ENCODE measurements around the gene AP4S1.

Gene AP4S1

DNA sequence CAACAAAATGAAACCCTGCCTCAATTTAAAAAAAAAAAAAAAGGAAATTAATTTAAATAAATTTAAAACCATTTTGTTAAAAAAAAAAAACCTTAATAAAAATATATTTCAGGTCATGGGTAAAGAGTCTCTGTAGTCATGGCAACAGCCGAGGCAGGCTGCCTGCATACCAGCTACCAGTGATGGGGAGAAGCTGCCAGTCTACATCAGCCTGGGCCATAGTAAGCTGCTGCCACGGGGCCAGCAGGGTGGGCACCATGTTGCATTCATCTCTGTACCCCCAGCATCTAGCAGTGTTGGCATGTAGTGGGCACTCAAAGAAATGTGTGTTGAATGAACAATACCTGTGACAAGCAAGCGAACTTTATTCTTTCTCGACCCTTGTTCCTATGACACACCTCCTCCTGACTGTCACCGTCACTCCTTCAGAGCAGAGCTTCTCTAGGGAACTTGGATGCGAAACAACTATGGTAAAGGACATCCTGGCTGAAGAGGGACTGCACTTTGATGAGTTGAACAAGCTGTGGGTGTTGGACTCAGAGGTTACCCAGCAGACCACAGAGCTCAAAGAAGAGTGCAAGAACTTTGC is 7.3 kb upstream of the AP4S1 start:
- Histone ChIP-seq H4K8ac (ENCODE audit: low read length) (no peak overlapping the region), H2BK12ac (ENCODE audit: low read length in 2 of 2) (no peak overlapping the region), H3K23ac (ENCODE audit: low read length in 2 of 2) (no peak overlapping the region), H3K79me1 (replicated peaks; ENCODE audit: low read length, poor library complexity, severe bottlenecking) (no peaks in the 10 kb centered on the region), H2BK120ac (ENCODE audit: low read depth, low read length) (no peak overlapping the region), H3K27me3 (ENCODE audit: control insufficient read depth in 1 of 2, insufficient read depth in 1 of 2, low read length in 2 of 2) (no peaks in the 10 kb centered on the region), H2AFZ (ENCODE audit: low read depth, low read length) (no peak overlapping the region), H3K9ac (ENCODE audit: low read length) (no peak overlapping the region), H3K9me3 (ENCODE audit: control insufficient read depth, low read length) (no peaks in the 10 kb centered on the region), H2BK5ac (ENCODE audit: low read depth, low read length, poor library complexity, severe bottlenecking) (no peak overlapping the region), H3K4ac (ENCODE audit: low read depth in 1 of 2, low read length in 2 of 2) (no peak overlapping the region), H3K18ac (ENCODE audit: low read depth in 1 of 2, low read length in 2 of 2) (no peak overlapping the region), H3K36me3 (ENCODE audit: control insufficient read depth in 1 of 2, insufficient read depth in 2 of 2, low read depth in 1 of 2, low read length in 2 of 2) (peaks cover 8 to 33% of the 10 kb centered on the region in 2 experiments), H3K4me3 (ENCODE audit: insufficient read depth in 1 of 2, low read depth in 1 of 2, low read length in 2 of 2) (no peak overlapping the region), H3K4me2 (ENCODE audit: low read length, poor library complexity, severe bottlenecking) (no peak overlapping the region), H4K91ac (ENCODE audit: low read length) (no peak overlapping the region), H3K14ac (ENCODE audit: low read length in 2 of 2) (no peak overlapping the region), H3K27ac (ENCODE audit: low read length, poor library complexity, severe bottlenecking) (no peak overlapping the region), H2AK5ac (ENCODE audit: low read length, severe bottlenecking) (no peak overlapping the region), H2BK15ac (ENCODE audit: low read depth, poor library complexity, severe bottlenecking) (no peak overlapping the region), H3K4me1 (ENCODE audit: control insufficient read depth, insufficient read depth, low read depth, low read length) (peaks cover 1% of the 10 kb centered on the region)
- DNase-seq, result no peak
- WGBS, result 95% methylated on average over 6 of the region's 6 CpGs

DNA sequence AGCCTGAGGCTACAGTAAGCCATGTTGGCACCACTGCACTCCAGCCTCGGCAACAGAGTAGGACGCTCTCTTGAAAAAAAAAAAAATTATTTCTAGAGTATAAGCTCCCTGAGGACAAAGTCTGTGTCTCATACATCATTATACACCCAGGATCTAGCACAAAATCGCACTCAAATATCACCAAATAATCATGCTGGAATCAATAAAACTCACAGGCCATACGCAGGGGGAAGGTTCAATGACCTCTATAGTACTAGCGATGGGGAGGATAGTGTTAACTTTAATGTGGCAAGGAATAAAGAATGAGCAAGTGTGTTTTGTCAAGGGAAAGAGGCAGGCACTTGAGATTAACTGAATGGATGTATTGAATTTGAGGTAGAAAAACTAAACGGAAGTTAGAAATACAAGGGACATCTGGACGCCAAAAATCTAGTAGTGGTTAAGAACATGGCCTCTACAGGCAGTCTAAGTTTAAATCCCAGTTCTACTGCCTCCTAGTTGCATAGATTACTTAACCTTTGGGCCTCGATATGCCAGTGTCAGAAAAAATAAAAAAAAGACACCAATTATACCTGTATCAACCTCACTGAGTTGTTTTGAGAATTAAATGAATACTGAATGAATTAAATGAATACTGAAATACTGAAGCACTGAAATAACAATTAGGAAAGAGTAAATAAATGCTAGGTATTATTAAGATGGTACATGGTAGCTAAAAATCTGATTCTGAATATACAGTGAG is 4.4 kb upstream of the AP4S1 start:
- Histone ChIP-seq H2BK12ac (ENCODE audit: low read length in 2 of 2) (no peak overlapping the region), H3K9me3 (ENCODE audit: control insufficient read depth, low read length) (no peaks in the 10 kb centered on the region), H2AK5ac (ENCODE audit: low read length, severe bottlenecking) (no peak overlapping the region), H3K36me3 (ENCODE audit: control insufficient read depth in 1 of 2, insufficient read depth in 2 of 2, low read depth in 1 of 2, low read length in 2 of 2) (peaks cover 8 to 33% of the 10 kb centered on the region in 2 experiments), H3K27ac (ENCODE audit: low read length, poor library complexity, severe bottlenecking) (no peak overlapping the region), H2BK120ac (ENCODE audit: low read depth, low read length) (no peak overlapping the region), H2AFZ (ENCODE audit: low read depth, low read length) (no peak overlapping the region), H4K8ac (ENCODE audit: low read length) (no peak overlapping the region), H3K4ac (ENCODE audit: low read depth in 1 of 2, low read length in 2 of 2) (no peak overlapping the region), H3K14ac (ENCODE audit: low read length in 2 of 2) (no peak overlapping the region), H2BK5ac (ENCODE audit: low read depth, low read length, poor library complexity, severe bottlenecking) (no peak overlapping the region), H3K79me1 (replicated peaks; ENCODE audit: low read length, poor library complexity, severe bottlenecking) (no peaks in the 10 kb centered on the region), H3K4me1 (ENCODE audit: control insufficient read depth, insufficient read depth, low read depth, low read length) (no peaks in the 10 kb centered on the region), H3K4me2 (ENCODE audit: low read length, poor library complexity, severe bottlenecking) (no peak overlapping the region), H3K9ac (ENCODE audit: low read length) (no peak overlapping the region), H3K27me3 (ENCODE audit: control insufficient read depth in 1 of 2, insufficient read depth in 1 of 2, low read length in 2 of 2) (no peaks in the 10 kb centered on the region), H2BK15ac (ENCODE audit: low read depth, poor library complexity, severe bottlenecking) (no peak overlapping the region), H4K91ac (ENCODE audit: low read length) (no peak overlapping the region), H3K4me3 (ENCODE audit: insufficient read depth in 1 of 2, low read depth in 1 of 2, low read length in 2 of 2) (no peak overlapping the region), H3K18ac (ENCODE audit: low read depth in 1 of 2, low read length in 2 of 2) (no peak overlapping the region), H3K23ac (ENCODE audit: low read length in 2 of 2) (no peak overlapping the region)
- DNase-seq, result no peak
- WGBS, result 98% methylated on average over 6 of the region's 8 CpGs

DNA sequence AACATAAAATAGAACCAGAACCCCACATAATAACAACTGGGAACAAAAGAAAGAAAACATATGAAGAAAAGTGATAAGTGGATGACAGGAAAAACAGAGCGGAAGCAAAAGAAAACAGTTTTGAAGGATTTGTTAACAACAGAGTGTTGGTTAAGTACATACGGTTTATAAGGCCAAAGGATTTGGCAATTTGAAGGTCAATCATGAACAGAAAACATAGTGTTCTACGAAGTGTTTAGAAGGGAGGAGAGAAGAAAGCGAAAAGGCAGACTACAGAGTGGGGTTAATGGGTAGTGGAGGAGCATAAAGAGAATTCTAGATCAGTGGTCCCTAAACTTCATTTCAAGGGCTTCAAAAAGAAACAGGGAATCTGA is 3.9 kb upstream of the AP4S1 start:
- 98% methylated on average over 4 of the region's 4 CpGs for WGBS
- Histone ChIP-seq H2AK5ac (ENCODE audit: low read length, severe bottlenecking) (no peak overlapping the region), H3K4me3 (ENCODE audit: insufficient read depth in 1 of 2, low read depth in 1 of 2, low read length in 2 of 2) (no peak overlapping the region), H3K23ac (ENCODE audit: low read length in 2 of 2) (no peak overlapping the region), H2BK15ac (ENCODE audit: low read depth, poor library complexity, severe bottlenecking) (no peak overlapping the region), H3K79me1 (replicated peaks; ENCODE audit: low read length, poor library complexity, severe bottlenecking) (no peaks in the 10 kb centered on the region), H2BK12ac (ENCODE audit: low read length in 2 of 2) (no peak overlapping the region), H3K36me3 (ENCODE audit: control insufficient read depth in 1 of 2, insufficient read depth in 2 of 2, low read depth in 1 of 2, low read length in 2 of 2) (peaks cover 8 to 33% of the 10 kb centered on the region in 2 experiments), H3K27me3 (ENCODE audit: control insufficient read depth in 1 of 2, insufficient read depth in 1 of 2, low read length in 2 of 2) (no peaks in the 10 kb centered on the region), H3K18ac (ENCODE audit: low read depth in 1 of 2, low read length in 2 of 2) (no peak overlapping the region), H3K4me2 (ENCODE audit: low read length, poor library complexity, severe bottlenecking) (no peak overlapping the region), H4K8ac (ENCODE audit: low read length) (no peak overlapping the region), H2AFZ (ENCODE audit: low read depth, low read length) (no peak overlapping the region), H3K4ac (ENCODE audit: low read depth in 1 of 2, low read length in 2 of 2) (no peak overlapping the region), H3K4me1 (ENCODE audit: control insufficient read depth, insufficient read depth, low read depth, low read length) (no peaks in the 10 kb centered on the region), H4K91ac (ENCODE audit: low read length) (no peak overlapping the region), H3K27ac (ENCODE audit: low read length, poor library complexity, severe bottlenecking) (no peak overlapping the region), H2BK120ac (ENCODE audit: low read depth, low read length) (no peak overlapping the region), H3K14ac (ENCODE audit: low read length in 2 of 2) (no peak overlapping the region), H3K9ac (ENCODE audit: low read length) (no peak overlapping the region), H3K9me3 (ENCODE audit: control insufficient read depth, low read length) (no peaks in the 10 kb centered on the region), H2BK5ac (ENCODE audit: low read depth, low read length, poor library complexity, severe bottlenecking) (no peak overlapping the region)
- no peak for DNase-seq

DNA sequence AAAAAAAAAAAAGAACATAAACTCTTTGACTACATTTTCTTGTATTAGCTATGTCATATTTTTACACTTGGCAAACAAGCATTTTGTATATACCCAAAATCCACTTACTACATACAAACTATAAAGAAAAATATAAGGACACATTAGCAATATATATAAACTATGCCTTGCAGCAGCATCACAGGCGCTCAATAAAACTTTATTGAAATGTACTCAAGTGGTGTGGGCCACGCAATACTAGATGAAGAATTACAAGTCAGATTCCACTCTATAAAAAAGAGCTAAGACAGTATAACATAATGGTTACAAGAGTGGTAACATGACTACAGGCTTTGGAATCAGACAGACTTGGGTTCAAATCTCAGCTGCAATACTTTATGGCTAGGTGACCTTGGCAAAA is 3.1 kb upstream of the AP4S1 start:
- WGBS, result no CpG with 5 or more reads among the region's 2 CpGs

More for the DNA sequence above, 3.1 kb upstream of the AP4S1 start:
- H2AFZ ChIP-seq (ENCODE audit: low read depth, low read length), result no peak overlapping the region
- no peak overlapping the region for H2BK12ac ChIP-seq (ENCODE audit: low read length in 2 of 2)
- H3K4ac ChIP-seq (ENCODE audit: low read depth in 1 of 2, low read length in 2 of 2), result no peak overlapping the region
- H3K79me1 ChIP-seq (replicated peaks; ENCODE audit: low read length, poor library complexity, severe bottlenecking), result no peaks in the 10 kb centered on the region
- H4K91ac ChIP-seq (ENCODE audit: low read length), result no peak overlapping the region
- H2BK5ac ChIP-seq (ENCODE audit: low read depth, low read length, poor library complexity, severe bottlenecking), result no peak overlapping the region
- no peak overlapping the region for H2AK5ac ChIP-seq (ENCODE audit: low read length, severe bottlenecking)
- H3K27ac ChIP-seq (ENCODE audit: low read length, poor library complexity, severe bottlenecking), result no peak overlapping the region
- H4K8ac ChIP-seq (ENCODE audit: low read length), result no peak overlapping the region
- H3K36me3 ChIP-seq (ENCODE audit: control insufficient read depth in 1 of 2, insufficient read depth in 2 of 2, low read depth in 1 of 2, low read length in 2 of 2), result peaks cover 8 to 31% of the 10 kb centered on the region in 2 experiments
- H3K27me3 ChIP-seq (ENCODE audit: control insufficient read depth in 1 of 2, insufficient read depth in 1 of 2, low read length in 2 of 2), result no peaks in the 10 kb centered on the region
- H3K23ac ChIP-seq (ENCODE audit: low read length in 2 of 2), result no peak overlapping the region
- no peak for DNase-seq
- no peak overlapping the region for H3K4me3 ChIP-seq (ENCODE audit: insufficient read depth in 1 of 2, low read depth in 1 of 2, low read length in 2 of 2)
- no peak overlapping the region for H3K4me2 ChIP-seq (ENCODE audit: low read length, poor library complexity, severe bottlenecking)
- no peak overlapping the region for H2BK120ac ChIP-seq (ENCODE audit: low read depth, low read length)
- peaks cover under 1% of the 10 kb centered on the region for H3K4me1 ChIP-seq (ENCODE audit: control insufficient read depth, insufficient read depth, low read depth, low read length)
- no peaks in the 10 kb centered on the region for H3K9me3 ChIP-seq (ENCODE audit: control insufficient read depth, low read length)
- no peak overlapping the region for H3K14ac ChIP-seq (ENCODE audit: low read length in 2 of 2)
- no peak overlapping the region for H3K9ac ChIP-seq (ENCODE audit: low read length)
- no peak overlapping the region for H2BK15ac ChIP-seq (ENCODE audit: low read depth, poor library complexity, severe bottlenecking)
- no peak overlapping the region for H3K18ac ChIP-seq (ENCODE audit: low read depth in 1 of 2, low read length in 2 of 2)

Data from mesenchymal stem cell (in vitro differentiated cells and primary cell).